ENCODE data around the gene TUT7. TPM values are rescaled to one million over a fixed set of nuclear protein-coding genes. Genes with fewer than 3 reads are reported as not detected.

The TUT7 gene
- total RNA-seq (2021) (18.8 to 24.5 TPM (median 19.8 TPM) in 3 replicates), Bru-seq, nascent RNA (percentile 83 among the genes with signal in this experiment)
- long read RNA-seq, experiment 1, full-length matches to known transcripts, result 21 of 87 reads
- long read RNA-seq, experiment 1, partial matches to known transcripts, result 41 of 87 reads
- long read RNA-seq, experiment 1, other reads (novel, unspliced or antisense), result 25 of 87 reads
- long read RNA-seq, experiment 2, full-length matches to known transcripts, result 2 of 25 reads
- long read RNA-seq, experiment 2, partial matches to known transcripts, result 13 of 25 reads
- long read RNA-seq, experiment 2, other reads (novel, unspliced or antisense), result 10 of 25 reads
- long read RNA-seq, experiment 3, partial matches to known transcripts, result 4 of 5 reads
- long read RNA-seq, experiment 3, other reads (novel, unspliced or antisense), result 1 of 5 reads

- peaks cover 17% of the 10 kb centered on the region for H3K27me3 Mint-ChIP-seq (ENCODE audit: low read depth)
- H3K36me3 Mint-ChIP-seq, result peaks cover 16% of the 10 kb centered on the region
- H3K4me3 Mint-ChIP-seq, result peak within 1 kb of the TSS; percentile 100
- peak; percentile 97 for DNase-seq (ENCODE audit: low spot score)
- peak; percentile 94 for ATAC-seq
- POLR2A ChIA-PET, result no interaction called here
- peak within 1 kb of the TSS; percentile 99 for H3K27ac Mint-ChIP-seq
- H3K4me1 Mint-ChIP-seq, result peaks cover 20% of the 10 kb centered on the region
- CTCF ChIA-PET, result no interaction called here
- H3K9me3 Mint-ChIP-seq, result no peaks in the 10 kb centered on the region
- TF ChIP-seq CDX4 (CRISPR knock-in tag; IDR thresholded peaks at IDR 0.05; ENCODE audit: borderline replicate concordance), result no peak
- peak; percentile 21; the same call in 1 of the 2 replicates for TF ChIP-seq USF2 (CRISPR knock-in tag; IDR thresholded peaks at IDR 0.05)
- TF ChIP-seq MAX (CRISPR knock-in tag; IDR thresholded peaks at IDR 0.05), result peak; percentile 56; the same call in 1 of the 2 replicates
- TF ChIP-seq GTF2I (CRISPR knock-in tag; conservative IDR thresholded peaks at IDR 0.05), result no peak
- peak; percentile 33; the same call in 1 of the 2 replicates for TF ChIP-seq TP53 (CRISPR knock-in tag; IDR thresholded peaks at IDR 0.05)
- TF ChIP-seq SP1 (CRISPR knock-in tag; conservative IDR thresholded peaks at IDR 0.05), result peak; percentile 94
- peak; percentile 83 for TF ChIP-seq ZBTB21 (CRISPR knock-in tag; IDR thresholded peaks at IDR 0.05; ENCODE audit: borderline replicate concordance)
- peak; percentile 33; the same call in 1 of the 2 replicates for TF ChIP-seq NFE2L1 (CRISPR knock-in tag; IDR thresholded peaks at IDR 0.05)
- TF ChIP-seq KAT7 (CRISPR knock-in tag; IDR thresholded peaks at IDR 0.05; ENCODE audit: borderline replicate concordance), result peak; percentile 22; the same call in 1 of the 2 replicates
- TF ChIP-seq FOXP4 (CRISPR knock-in tag; IDR thresholded peaks at IDR 0.05), result no peak
- TF ChIP-seq PRDM15 (CRISPR knock-in tag; IDR thresholded peaks at IDR 0.05), result peak; percentile 99
- TF ChIP-seq NR3C1 (CRISPR knock-in tag; conservative IDR thresholded peaks at IDR 0.05; ENCODE audit: low read depth), result 0 out of 2 replicates have a peak, but pooled peaks have one; percentile 62
- 0 out of 2 replicates have a peak, but pooled peaks have one; percentile 12 for TF ChIP-seq USF1 (CRISPR knock-in tag; IDR thresholded peaks at IDR 0.05)
- 0 out of 2 replicates have a peak, but pooled peaks have one; percentile 13 for TF ChIP-seq FOXP1 (CRISPR knock-in tag; IDR thresholded peaks at IDR 0.05; ENCODE audit: borderline replicate concordance)
- TF ChIP-seq ZNF232 (CRISPR knock-in tag; IDR thresholded peaks at IDR 0.05), result peak; percentile 51; the same call in 1 of the 2 replicates
- TF ChIP-seq CREM (CRISPR knock-in tag; IDR thresholded peaks at IDR 0.05), result peak; percentile 74
- TF ChIP-seq ETV6 (CRISPR knock-in tag; IDR thresholded peaks at IDR 0.05), result peak; percentile 25; the same call in 1 of the 2 replicates
- 0 out of 2 replicates have a peak, but pooled peaks have one; percentile 17 for TF ChIP-seq ZNF281 (CRISPR knock-in tag; IDR thresholded peaks at IDR 0.05)
- peak; percentile 78 for TF ChIP-seq GABPB1 (CRISPR knock-in tag; IDR thresholded peaks at IDR 0.05)
- TF ChIP-seq ZNF219 (CRISPR knock-in tag; IDR thresholded peaks at IDR 0.05; ENCODE audit: borderline replicate concordance), result 0 out of 2 replicates have a peak, but pooled peaks have one; percentile 9
- TF ChIP-seq JUN (CRISPR knock-in tag; IDR thresholded peaks at IDR 0.05), result no peak
Observed at GRCh38 chr9:86354011-86354817, at the start of gene TUT7. TUT7 (minus strand) TSS chr9:86354410; CDS start chr9:86353199, 1,211 bp downstream.
